ENCODE measurements around the gene CELF2.

DNA sequence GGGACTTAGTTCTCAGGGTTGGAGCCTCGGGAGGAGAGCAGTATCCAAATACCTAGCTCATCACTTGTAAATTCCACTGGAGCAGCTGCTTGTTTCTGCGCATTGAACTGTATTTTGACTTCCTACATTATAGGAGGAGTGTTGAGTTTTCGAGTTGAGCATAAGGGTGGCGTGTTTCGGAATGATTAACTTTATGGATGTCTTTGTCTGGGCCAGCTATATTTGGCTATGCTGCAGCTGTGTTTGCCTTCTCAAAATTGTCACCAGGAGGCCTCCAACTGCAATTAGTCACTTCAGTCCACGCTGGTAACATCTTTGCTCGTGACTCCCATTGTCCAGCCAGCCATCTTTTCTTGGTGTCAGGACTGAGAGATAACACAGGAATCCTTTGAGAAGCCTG, 9.1 kb downstream of the CELF2 start:
- TF ChIP-seq, protein P1, sequence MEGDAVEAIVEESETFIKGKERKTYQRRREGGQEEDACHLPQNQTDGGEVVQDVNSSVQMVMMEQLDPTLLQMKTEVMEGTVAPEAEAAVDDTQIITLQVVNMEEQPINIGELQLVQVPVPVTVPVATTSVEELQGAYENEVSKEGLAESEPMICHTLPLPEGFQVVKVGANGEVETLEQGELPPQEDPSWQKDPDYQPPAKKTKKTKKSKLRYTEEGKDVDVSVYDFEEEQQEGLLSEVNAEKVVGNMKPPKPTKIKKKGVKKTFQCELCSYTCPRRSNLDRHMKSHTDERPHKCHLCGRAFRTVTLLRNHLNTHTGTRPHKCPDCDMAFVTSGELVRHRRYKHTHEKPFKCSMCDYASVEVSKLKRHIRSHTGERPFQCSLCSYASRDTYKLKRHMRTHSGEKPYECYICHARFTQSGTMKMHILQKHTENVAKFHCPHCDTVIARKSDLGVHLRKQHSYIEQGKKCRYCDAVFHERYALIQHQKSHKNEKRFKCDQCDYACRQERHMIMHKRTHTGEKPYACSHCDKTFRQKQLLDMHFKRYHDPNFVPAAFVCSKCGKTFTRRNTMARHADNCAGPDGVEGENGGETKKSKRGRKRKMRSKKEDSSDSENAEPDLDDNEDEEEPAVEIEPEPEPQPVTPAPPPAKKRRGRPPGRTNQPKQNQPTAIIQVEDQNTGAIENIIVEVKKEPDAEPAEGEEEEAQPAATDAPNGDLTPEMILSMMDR (conservative IDR thresholded peaks at IDR 0.05; ENCODE audit: low read depth, low read length): no peak
- TF ChIP-seq EZH2 (IDR thresholded peaks at IDR 0.05; ENCODE audit: borderline replicate concordance, low read depth, low read length, poor library complexity, severe bottlenecking): no peak
